Mucosa of rectum (tissue), 2 donors: ENCODE results near the gene PFKM.

Source experiments
- H3K27ac ChIP-seq, 2 donors: one replicate each; pipeline ENCODE4 v1.7.0; 2013; ENCODE audit warnings: inconsistent platforms in 2 of 2, low read depth in 2 of 2, low read length in 2 of 2
- H3K27me3 ChIP-seq, 2 donors: one replicate each; pipeline ENCODE4 v1.7.0; 2013; ENCODE audit warnings: low read length in 2 of 2; ENCODE audit not compliant: control insufficient read depth in 2 of 2, insufficient read depth in 2 of 2
- H3K36me3 ChIP-seq, 2 donors: one replicate each; pipeline ENCODE4 v1.7.0; 2013; ENCODE audit warnings: low read length in 2 of 2; ENCODE audit not compliant: control insufficient read depth in 2 of 2, insufficient read depth in 2 of 2
- H3K4me1 ChIP-seq, 2 donors: one replicate each; pipeline ENCODE4 v1.7.0; 2013; ENCODE audit warnings: low read length in 2 of 2, mild to moderate bottlenecking in 1 of 2; ENCODE audit not compliant: control insufficient read depth in 2 of 2, insufficient read depth in 2 of 2
- H3K4me3 ChIP-seq, 2 donors: one replicate each; pipeline ENCODE4 v1.7.0; 2013; ENCODE audit warnings: low read length in 2 of 2
- H3K9ac ChIP-seq, 2 donors: one replicate each; pipeline ENCODE4 v1.7.0; 2013; ENCODE audit warnings: low read length in 2 of 2, low read depth in 1 of 2, mild to moderate bottlenecking in 1 of 2
- H3K9me3 ChIP-seq, 2 donors: one replicate each; pipeline ENCODE4 v1.7.0; 2013; ENCODE audit warnings: low read length in 2 of 2; ENCODE audit not compliant: control insufficient read depth in 2 of 2
- donor health status: healthy.
- donor health status: Normal muscosa, but diverticular disease.

Gene PFKM

DNA sequence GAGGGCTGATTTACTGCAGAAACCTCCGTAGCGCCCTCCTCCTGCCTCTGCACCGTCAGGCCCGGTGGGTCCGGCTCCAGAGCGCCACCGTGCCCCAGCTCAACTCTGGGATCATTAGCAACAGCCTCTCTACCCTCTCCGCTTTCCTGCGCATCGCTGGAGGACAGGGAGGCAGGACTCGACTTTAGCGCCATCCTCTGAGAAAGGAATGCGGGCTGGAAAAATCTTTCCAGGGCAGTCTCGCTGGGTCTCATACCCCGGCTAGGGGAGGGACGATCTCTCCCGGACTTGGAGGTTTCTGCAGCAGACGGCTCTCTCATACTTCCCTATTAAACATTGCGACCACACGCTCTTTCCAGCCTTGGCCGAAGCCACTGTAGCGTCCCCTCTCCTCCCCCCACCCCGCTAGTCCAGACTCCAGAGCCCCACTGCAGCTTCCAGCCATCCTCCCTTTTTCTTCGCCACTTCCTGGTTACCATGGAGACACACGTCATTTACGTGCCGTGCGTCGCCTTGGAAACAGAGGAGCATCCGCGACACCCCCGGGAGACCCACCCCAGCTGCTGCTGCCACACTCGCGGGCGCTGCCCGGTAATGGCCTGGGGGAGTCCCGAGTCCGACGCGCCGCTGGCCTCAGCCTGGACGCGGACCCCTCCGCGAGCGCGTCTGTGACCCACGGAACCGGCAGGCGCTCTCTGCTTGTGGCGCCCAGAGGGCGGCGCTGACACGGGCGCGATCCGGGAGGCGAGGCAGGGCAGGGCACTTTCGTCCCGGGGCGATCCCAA is 64.1 kb downstream of the PFKM start, which contains the start of gene CCDC184:
Gene CCDC184 (plus strand): TSS at position 554 of the 785 bp plus-strand sequence. CDS start 479 bp downstream, outside the sequence.
- Histone ChIP-seq H3K27ac (no peak within 1 kb of the TSS), H3K27me3 (peaks cover 31 to 42% of the 10 kb centered on the region in 2 donors), H3K9me3 (no peaks in the 10 kb centered on the region), H3K9ac (peak within 1 kb of the TSS in 1 of 2 donors; percentile 26), H3K4me1 (peaks cover 0 to 9% of the 10 kb centered on the region in 2 donors), H3K36me3 (no peaks in the 10 kb centered on the region), H3K4me3 (peak within 1 kb of the TSS; percentile 70 to 83)

GRCh38 chr12:48183876-48184548 is 64.8 kb downstream of the PFKM start:
- H3K27ac ChIP-seq: no peak overlapping the region
- H3K27me3 ChIP-seq: peaks cover 31 to 42% of the 10 kb centered on the region in 2 donors

GRCh38 chr12:48184549-48184922 is 65.4 kb downstream of the PFKM start:
- H3K27ac ChIP-seq: no peak overlapping the region
- no peaks in the 10 kb centered on the region for H3K36me3 ChIP-seq
- H3K4me1 ChIP-seq: peaks cover 0 to 9% of the 10 kb centered on the region in 2 donors
- no peaks in the 10 kb centered on the region for H3K9me3 ChIP-seq
- H3K4me3 ChIP-seq: no peak overlapping the region
- no peak overlapping the region for H3K9ac ChIP-seq
- peaks cover 31 to 42% of the 10 kb centered on the region in 2 donors for H3K27me3 ChIP-seq

More at GRCh38 chr12:48183876-48184548, 64.8 kb downstream of the PFKM start:
- H3K9ac ChIP-seq: no peak overlapping the region
- peaks cover 0 to 9% of the 10 kb centered on the region in 2 donors for H3K4me1 ChIP-seq
- no peaks in the 10 kb centered on the region for H3K9me3 ChIP-seq
- H3K4me3 ChIP-seq: peak overlapping the region; percentile 70 to 83
- H3K36me3 ChIP-seq: no peaks in the 10 kb centered on the region

- peaks cover 31 to 37% of the 10 kb centered on the region in 2 donors for H3K27me3 ChIP-seq
- peaks cover 0 to 9% of the 10 kb centered on the region in 2 donors for H3K4me1 ChIP-seq
- no peak overlapping the region for H3K9ac ChIP-seq
- no peaks in the 10 kb centered on the region for H3K9me3 ChIP-seq
- no peak overlapping the region for H3K4me3 ChIP-seq
- H3K36me3 ChIP-seq: no peaks in the 10 kb centered on the region
- H3K27ac ChIP-seq: no peak overlapping the region
Observed at GRCh38 chr12:48185181-48185919, 66.2 kb downstream of the PFKM start.

GRCh38 chr12:48187916-48188695 is 68.9 kb downstream of the PFKM start:
- H3K27me3 ChIP-seq: peaks cover 14 to 16% of the 10 kb centered on the region in 2 donors
- H3K36me3 ChIP-seq: no peaks in the 10 kb centered on the region
- H3K4me1 ChIP-seq: peaks cover 0 to 2% of the 10 kb centered on the region in 2 donors
- H3K4me3 ChIP-seq: no peak overlapping the region
- no peak overlapping the region for H3K27ac ChIP-seq
- no peak overlapping the region for H3K9ac ChIP-seq
- H3K9me3 ChIP-seq: no peaks in the 10 kb centered on the region

DNA sequence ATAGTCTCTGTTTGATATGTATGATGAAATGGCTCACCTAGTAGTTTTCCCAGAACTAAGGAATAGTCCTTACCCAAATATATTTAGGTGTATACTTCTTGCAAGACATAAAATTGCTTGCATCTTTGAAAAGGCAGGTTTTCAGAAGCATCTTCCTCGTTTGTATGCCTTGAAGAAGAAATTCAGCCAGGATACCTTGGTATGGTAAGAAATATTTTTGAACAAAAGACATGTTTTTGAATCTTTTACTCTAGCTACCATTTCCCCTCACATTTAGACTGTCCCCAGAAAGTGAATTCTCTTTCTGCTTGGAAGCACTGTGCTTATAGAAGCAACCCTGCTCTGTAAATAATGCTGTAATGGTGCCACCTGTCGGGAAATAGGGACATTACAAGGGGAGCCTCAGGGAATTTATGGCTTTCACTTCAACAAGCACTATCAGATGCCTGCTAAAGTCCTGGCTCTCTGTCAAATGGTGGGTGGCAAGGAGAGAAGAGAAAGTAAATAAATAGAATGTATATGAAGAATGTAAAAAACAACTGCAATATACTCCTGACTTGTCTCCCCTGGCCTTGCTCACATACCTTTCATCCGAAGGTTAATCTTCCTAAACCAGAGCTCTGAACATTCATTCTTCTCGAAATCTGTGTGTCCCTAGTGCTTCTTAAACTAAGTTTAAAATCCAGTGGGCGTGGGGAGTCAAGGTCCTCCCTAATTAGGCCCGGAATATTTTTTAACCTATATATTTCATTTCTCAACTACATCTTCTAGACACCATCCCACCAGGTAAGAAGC is 70.4 kb downstream of the PFKM start:
- H3K9ac ChIP-seq: no peak overlapping the region

DNA sequence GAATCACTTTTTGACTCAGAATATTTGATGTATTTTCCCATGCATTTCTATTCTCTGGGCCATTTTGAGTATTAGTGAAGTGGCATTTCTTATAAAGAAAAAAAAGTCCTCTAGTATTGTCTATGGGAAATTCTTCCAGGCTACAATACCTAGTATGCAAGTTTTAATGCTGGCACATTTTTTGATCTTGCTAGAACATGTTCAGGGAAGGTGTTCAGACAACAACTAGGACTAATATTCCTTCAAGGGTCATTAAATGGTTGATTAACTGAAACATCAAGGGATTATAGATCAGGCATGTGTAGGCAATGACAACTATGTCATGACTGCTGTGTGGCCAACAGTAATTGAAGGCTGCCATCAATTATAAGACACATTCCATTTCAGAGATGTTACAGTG is 71.9 kb downstream of the PFKM start:
- Histone ChIP-seq H3K27me3 (peaks cover 3% of the 10 kb centered on the region in 2 donors), H3K27ac (no peak overlapping the region), H3K4me3 (no peak overlapping the region), H3K4me1 (no peaks in the 10 kb centered on the region), H3K36me3 (no peaks in the 10 kb centered on the region), H3K9ac (no peak overlapping the region), H3K9me3 (no peaks in the 10 kb centered on the region)

More for the DNA sequence above, 70.4 kb downstream of the PFKM start:
- H3K27ac ChIP-seq: no peak overlapping the region
- H3K4me3 ChIP-seq: no peak overlapping the region
- no peaks in the 10 kb centered on the region for H3K36me3 ChIP-seq
- H3K27me3 ChIP-seq: peaks cover 10 to 13% of the 10 kb centered on the region in 2 donors
- H3K9me3 ChIP-seq: no peaks in the 10 kb centered on the region
- no peaks in the 10 kb centered on the region for H3K4me1 ChIP-seq

GRCh38 chr12:48192861-48193260 is 73.7 kb downstream of the PFKM start:
- H3K9ac ChIP-seq: no peak overlapping the region
- H3K4me3 ChIP-seq: no peak overlapping the region
- H3K27me3 ChIP-seq: peaks cover 2 to 3% of the 10 kb centered on the region in 2 donors
- peaks cover 4% of the 10 kb centered on the region in 2 donors for H3K4me1 ChIP-seq
- no peaks in the 10 kb centered on the region for H3K36me3 ChIP-seq
- H3K9me3 ChIP-seq: no peaks in the 10 kb centered on the region
- H3K27ac ChIP-seq: no peak overlapping the region

DNA sequence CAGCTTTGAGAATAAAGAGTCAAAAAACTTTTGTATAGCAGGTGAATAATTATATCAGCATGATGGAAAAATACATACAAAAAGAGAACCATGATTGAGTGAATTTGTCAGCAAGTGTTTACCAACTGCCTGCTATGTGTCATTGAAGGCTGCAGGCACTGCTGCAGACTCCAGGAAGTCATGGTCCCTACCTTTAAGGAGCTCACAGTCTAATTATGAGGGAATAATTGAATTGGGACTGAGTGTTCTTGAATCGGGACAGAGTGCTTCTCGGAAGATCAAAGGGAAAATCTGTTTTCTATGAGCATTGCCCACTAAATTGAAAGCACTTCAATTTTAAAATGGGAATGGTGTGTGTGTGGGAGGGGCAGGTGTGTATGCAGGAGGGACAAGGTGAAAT is 74.5 kb downstream of the PFKM start:
- Histone ChIP-seq H3K9ac (no peak overlapping the region), H3K9me3 (no peaks in the 10 kb centered on the region), H3K27me3 (peaks cover 0 to 3% of the 10 kb centered on the region in 2 donors), H3K4me3 (no peak overlapping the region), H3K36me3 (no peaks in the 10 kb centered on the region), H3K4me1 (peaks cover 4 to 7% of the 10 kb centered on the region in 2 donors), H3K27ac (no peak overlapping the region)
